Smooth muscle cell (in vitro differentiated cells): ENCODE measurements around the gene CD200. TPM values are rescaled to one million over a fixed set of nuclear protein-coding genes. Genes with fewer than 3 reads are reported as not detected.
"Not testable (repeated sequence)": the region's sequence is repeated elsewhere in the genome, so short reads cannot be mapped to it uniquely, and the experiment has no call there.

Source experiments
- DNase-seq: peaks from one replicate; lab custom pipeline; 2025; ENCODE audit not compliant: unreplicated experiment; lab: John Stamatoyannopoulos, UW
- H2AFZ ChIP-seq: fragments of 200-600 bp; sonication (generic); 2 replicates; pipeline ENCODE4 v1.6.0; 2016; ENCODE audit warnings: antibody characterized with exemption, low read depth, mild to moderate bottlenecking
- H3F3A ChIP-seq: fragments of 200-600 bp; sonication (generic); 2 replicates; pipeline ENCODE4 v1.6.0; 2017; ENCODE audit warnings: antibody characterized with exemption, low read depth
- H3K27ac ChIP-seq: fragments of 200-600 bp; sonication (generic); 2 replicates; pipeline ENCODE4 v1.5.1; 2016; ENCODE audit warnings: low read depth, mild to moderate bottlenecking
- H3K27me3 ChIP-seq: fragments of 200-600 bp; sonication (generic); 2 replicates; pipeline ENCODE4 v1.6.1; 2016; ENCODE audit warnings: low read depth, mild to moderate bottlenecking
- H3K36me3 ChIP-seq: fragments of 200-600 bp; sonication (generic); 2 replicates; pipeline ENCODE4 v1.5.1; 2016; ENCODE audit warnings: low read depth
- H3K4me1 ChIP-seq: fragments of 200-600 bp; sonication (generic); 2 replicates; pipeline ENCODE4 v1.5.1; 2016; ENCODE audit warnings: low read depth
- H3K4me2 ChIP-seq: fragments of 200-600 bp; sonication (generic); 2 replicates; pipeline ENCODE4 v1.6.0; 2016; ENCODE audit warnings: mild to moderate bottlenecking
- H3K4me3 ChIP-seq: fragments of 200-600 bp; sonication (generic); 2 replicates; pipeline ENCODE4 v1.5.1; 2016; ENCODE audit warnings: mild to moderate bottlenecking
- H3K79me2 ChIP-seq: fragments of 200-600 bp; sonication (generic); 2 replicates; pipeline ENCODE4 v1.6.0; 2016; ENCODE audit warnings: low read depth, mild to moderate bottlenecking
- H3K9ac ChIP-seq: fragments of 200-600 bp; sonication (generic); 2 replicates; pipeline ENCODE4 v1.6.0; 2016; ENCODE audit warnings: low read depth
- H3K9me3 ChIP-seq: fragments of 200-600 bp; sonication (generic); replicated peaks from 2 replicates; pipeline ENCODE4 v1.5.1; 2016; ENCODE audit warnings: low read depth
- H4K20me1 ChIP-seq: fragments of 200-600 bp; sonication (generic); 2 replicates; pipeline ENCODE4 v1.6.0; 2016; ENCODE audit warnings: low read depth
- CTCF ChIP-seq: fragments of 200-600 bp; sonication (generic); IDR thresholded peaks from 2 replicates; pipeline ENCODE4 v1.5.1; 2017; ENCODE audit warnings: borderline replicate concordance, mild to moderate bottlenecking, antibody characterized with exemption; ENCODE audit not compliant: insufficient read depth, poor library complexity, severe bottlenecking
- WGBS: methylation state at CpG from one replicate; pipeline ENCODE4 v1.1.7; 2016; ENCODE audit warnings: low lambda C conversion rate; 5-methylcytosine and 5-hydroxymethylcytosine counted together
- polyA plus RNA-seq: library from polyadenylated mRNA; unstranded; fragments of >200 nt; fragmentation: Nextera tagmentation; extraction: Ambion mirVana; gene quantifications from 2 replicates; pipeline ENCODE4 v1.2.1, GENCODE V29; 2016
- total RNA-seq: library from RNA; depleted of rRNA; stranded (reverse); fragments of >200 nt; gene quantifications from 2 replicates; pipeline ENCODE4 v1.2.3, GENCODE V29; 2014

Gene CD200
- total and polyA plus RNA-seq, 2 experiments from 2014 or later: 10.0 to 12.4 TPM

GRCh38 chr3:112397556-112397955, 64.6 kb downstream of the CD200 start:
- Histone ChIP-seq H4K20me1 (no peaks in the 10 kb centered on the region), H3K79me2 (no peaks in the 10 kb centered on the region), H3K27me3 (peaks cover 3% of the 10 kb centered on the region), H3K27ac (no peak overlapping the region), H3K9ac (no peak overlapping the region), H3K4me3 (no peak overlapping the region), H3K4me1 (peaks cover 5% of the 10 kb centered on the region), H3F3A (no peaks in the 10 kb centered on the region), H3K36me3 (no peaks in the 10 kb centered on the region), H3K4me2 (no peak overlapping the region), H2AFZ (no peak overlapping the region), H3K9me3 (no peaks in the 10 kb centered on the region)
- TF ChIP-seq CTCF: no peak
- DNase-seq: no peak

- no peaks in the 10 kb centered on the region for H3F3A ChIP-seq
- H3K27me3 ChIP-seq: peaks cover 3% of the 10 kb centered on the region
- DNase-seq: no peak
- H3K4me1 ChIP-seq: peaks cover 5% of the 10 kb centered on the region
- H3K79me2 ChIP-seq: no peaks in the 10 kb centered on the region
- no peak overlapping the region for H3K9ac ChIP-seq
- WGBS: 69% methylated on average over 2 of the region's 2 CpGs
- no peaks in the 10 kb centered on the region for H4K20me1 ChIP-seq
- no peak overlapping the region for H3K4me2 ChIP-seq
- H3K4me3 ChIP-seq: no peak overlapping the region
- H3K9me3 ChIP-seq: no peaks in the 10 kb centered on the region
- H2AFZ ChIP-seq: no peak overlapping the region
- no peak overlapping the region for H3K27ac ChIP-seq
- no peak for TF ChIP-seq CTCF
- H3K36me3 ChIP-seq: no peaks in the 10 kb centered on the region
Observed at GRCh38 chr3:112399064-112399463, 66.1 kb downstream of the CD200 start.

- not testable (repeated sequence) for H2AFZ ChIP-seq, H3K27ac ChIP-seq, H3K36me3 ChIP-seq, H3K9ac ChIP-seq, H3K4me3 ChIP-seq, H3K4me1 ChIP-seq, H3F3A ChIP-seq, H3K4me2 ChIP-seq, H3K79me2 ChIP-seq, DNase-seq, H3K9me3 ChIP-seq, H4K20me1 ChIP-seq, H3K27me3 ChIP-seq
- 50% methylated on average over 6 of the region's 6 CpGs for WGBS
Observed at GRCh38 chr3:112399554-112399953, 66.6 kb downstream of the CD200 start.

- H3K4me1 ChIP-seq, H3K79me2 ChIP-seq, H3K27me3 ChIP-seq, H3K36me3 ChIP-seq, H3F3A ChIP-seq, DNase-seq, H3K9me3 ChIP-seq, H2AFZ ChIP-seq, H3K4me2 ChIP-seq, H3K4me3 ChIP-seq, H3K27ac ChIP-seq, H3K9ac ChIP-seq, H4K20me1 ChIP-seq: not testable (repeated sequence)
- WGBS: 47% methylated on average over 5 of the region's 5 CpGs
Observed at GRCh38 chr3:112400317-112400716, 67.4 kb downstream of the CD200 start.

GRCh38 chr3:112401617-112402016, 68.7 kb downstream of the CD200 start:
- DNase-seq: no peak
- H2AFZ ChIP-seq: no peak overlapping the region
- H3K4me1 ChIP-seq: peaks cover 5% of the 10 kb centered on the region
- no peaks in the 10 kb centered on the region for H4K20me1 ChIP-seq
- no peaks in the 10 kb centered on the region for H3K36me3 ChIP-seq
- peaks cover 3% of the 10 kb centered on the region for H3K27me3 ChIP-seq
- H3K4me2 ChIP-seq: no peak overlapping the region
- no peak overlapping the region for H3K4me3 ChIP-seq
- TF ChIP-seq CTCF: no peak
- H3K9ac ChIP-seq: no peak overlapping the region
- H3K79me2 ChIP-seq: no peaks in the 10 kb centered on the region
- H3K27ac ChIP-seq: no peak overlapping the region
- 58% methylated on average over 2 of the region's 2 CpGs for WGBS
- H3K9me3 ChIP-seq: no peaks in the 10 kb centered on the region
- no peaks in the 10 kb centered on the region for H3F3A ChIP-seq
